ENCODE results near the gene CYP3A7.
"Not testable (repeated sequence)": the region's sequence is repeated elsewhere in the genome, so short reads cannot be mapped to it uniquely, and the experiment has no call there.

- not testable (repeated sequence) for TF ChIP-seq POLR2A, CTCF (IDR thresholded peaks at IDR 0.05)
These were observed 35.9 kb downstream of the CYP3A7 start for GRCh38 chr7:99698867-99699730.
